Duodenal mucosa (tissue), 2 donors: ENCODE measurements around the gene RPS24.
"Not testable (repeated sequence)": the region's sequence is repeated elsewhere in the genome, so short reads cannot be mapped to it uniquely, and the experiment has no call there.

Source experiments
- H3K27ac ChIP-seq: one replicate; pipeline ENCODE4 v1.7.0; 2013; ENCODE audit warnings: low read depth, low read length
- H3K27me3 ChIP-seq, 2 donors: one replicate each; pipeline ENCODE4 v1.7.0; 2013; ENCODE audit warnings: low read length in 2 of 2, control low read depth in 1 of 2; ENCODE audit not compliant: insufficient read depth in 2 of 2, control insufficient read depth in 1 of 2
- H3K36me3 ChIP-seq, 2 donors: one replicate each; pipeline ENCODE4 v1.7.0; 2013; ENCODE audit warnings: low read length in 2 of 2, control low read depth in 1 of 2; ENCODE audit not compliant: insufficient read depth in 2 of 2, control insufficient read depth in 1 of 2
- H3K4me1 ChIP-seq, 2 donors: one replicate each; pipeline ENCODE4 v1.7.0; 2013; ENCODE audit warnings: low read length in 2 of 2, control low read depth in 1 of 2; ENCODE audit not compliant: insufficient read depth in 2 of 2, control insufficient read depth in 1 of 2
- H3K4me3 ChIP-seq, 2 donors: one replicate each; pipeline ENCODE4 v1.7.0; 2013; ENCODE audit warnings: low read length in 2 of 2, low read depth in 1 of 2
- H3K9ac ChIP-seq, 2 donors: one replicate each; pipeline ENCODE4 v1.7.0; 2013; ENCODE audit warnings: low read length in 2 of 2, low read depth in 1 of 2
- H3K9me3 ChIP-seq, 2 donors: one replicate each; pipeline ENCODE4 v1.7.0; 2013; ENCODE audit warnings: low read length in 2 of 2, control low read depth in 1 of 2; ENCODE audit not compliant: control insufficient read depth in 1 of 2

Gene RPS24

DNA sequence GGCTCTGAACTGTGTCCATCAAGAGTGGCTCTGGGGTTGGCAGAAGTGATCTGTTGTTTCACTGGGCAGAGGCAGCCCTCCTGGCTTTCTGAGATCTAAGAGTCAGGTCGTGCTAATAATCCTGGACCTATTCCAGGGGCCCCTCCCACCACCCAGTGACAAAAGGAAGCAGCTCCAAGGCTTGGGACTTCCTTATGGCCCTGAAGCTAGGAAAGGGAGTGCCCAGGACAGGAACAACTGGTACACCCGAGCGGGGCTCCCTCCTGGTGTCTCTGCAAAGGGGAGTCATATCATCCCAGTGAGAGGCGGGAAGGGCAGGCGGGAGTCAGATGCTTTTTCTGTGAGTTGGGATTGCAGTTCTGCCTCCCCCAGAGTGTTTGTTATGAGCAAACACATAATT lies 32.3 kb downstream of the RPS24 start:
- Histone ChIP-seq H3K27me3 (no peaks in the 10 kb centered on the region), H3K27ac (no peak overlapping the region), H3K9ac (no peak overlapping the region), H3K4me1 (peaks cover 12% of the 10 kb centered on the region in 2 donors), H3K4me3 (no peak overlapping the region), H3K9me3 (no peaks in the 10 kb centered on the region), H3K36me3 (no peaks in the 10 kb centered on the region)

DNA sequence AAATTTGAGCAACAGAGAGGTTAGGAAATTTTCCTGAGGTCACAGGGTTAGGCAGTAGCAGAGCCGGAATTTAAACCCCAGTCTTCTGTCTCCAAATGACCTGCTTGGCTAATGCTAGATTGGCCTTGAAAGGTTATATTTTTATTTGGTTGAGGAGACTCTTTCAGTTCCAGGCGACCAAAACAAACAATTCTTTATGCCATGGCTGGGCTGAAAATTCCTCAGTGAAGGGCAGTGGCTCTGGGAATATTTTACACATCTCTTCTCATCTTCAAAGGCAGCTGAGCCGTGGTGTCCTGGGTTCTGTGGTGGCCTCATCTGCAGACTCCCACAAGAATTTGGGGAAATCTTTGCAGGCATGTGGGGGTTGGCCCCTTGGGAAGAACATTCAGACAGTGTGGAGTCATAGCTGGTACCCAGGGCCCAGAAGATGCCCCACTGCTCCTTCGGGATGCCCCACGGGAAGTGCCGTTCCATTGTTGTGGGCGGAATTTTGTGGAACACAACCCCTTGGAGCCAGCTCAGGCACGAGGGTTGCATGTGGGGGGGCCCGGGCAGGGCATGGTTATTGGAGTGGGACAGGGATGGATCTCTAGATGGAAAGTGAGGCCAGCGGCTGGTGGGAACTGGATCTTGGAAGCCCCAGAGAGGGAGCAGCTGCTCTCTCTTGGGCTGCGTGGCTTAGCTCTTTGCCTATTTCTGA lies 33.2 kb downstream of the RPS24 start:
- H3K9me3 ChIP-seq: no peaks in the 10 kb centered on the region
- H3K27me3 ChIP-seq: no peaks in the 10 kb centered on the region
- peaks cover 12% of the 10 kb centered on the region in 2 donors for H3K4me1 ChIP-seq
- H3K4me3 ChIP-seq: no peak overlapping the region
- H3K27ac ChIP-seq: no peak overlapping the region
- no peaks in the 10 kb centered on the region for H3K36me3 ChIP-seq
- H3K9ac ChIP-seq: no peak overlapping the region

DNA sequence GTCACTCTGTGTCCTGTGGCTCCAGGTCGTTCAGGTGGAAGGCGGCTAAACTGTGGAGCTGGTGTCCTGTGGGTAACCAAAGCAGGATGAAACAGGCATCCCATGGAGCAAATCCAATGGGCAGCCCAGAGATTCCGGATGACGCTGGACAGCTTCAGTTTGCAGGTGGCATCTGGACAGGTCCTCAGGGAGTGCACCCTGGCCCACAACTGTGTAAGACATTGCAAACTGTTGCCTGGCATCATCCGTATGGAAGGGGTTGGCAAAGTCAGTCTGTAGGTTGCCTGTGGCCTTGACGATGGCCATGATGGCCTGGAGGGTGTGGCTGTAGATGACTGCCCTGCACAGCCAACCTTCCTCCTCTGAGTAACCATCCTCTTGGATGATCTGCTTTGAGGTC lies 35.5 kb downstream of the RPS24 start:
- no peak overlapping the region for H3K9ac ChIP-seq
- H3K36me3 ChIP-seq: no peaks in the 10 kb centered on the region
- H3K9me3 ChIP-seq: no peaks in the 10 kb centered on the region
- H3K27ac ChIP-seq: no peak overlapping the region
- no peak overlapping the region for H3K4me3 ChIP-seq
- H3K27me3 ChIP-seq: no peaks in the 10 kb centered on the region
- peaks cover 4 to 6% of the 10 kb centered on the region in 2 donors for H3K4me1 ChIP-seq

DNA sequence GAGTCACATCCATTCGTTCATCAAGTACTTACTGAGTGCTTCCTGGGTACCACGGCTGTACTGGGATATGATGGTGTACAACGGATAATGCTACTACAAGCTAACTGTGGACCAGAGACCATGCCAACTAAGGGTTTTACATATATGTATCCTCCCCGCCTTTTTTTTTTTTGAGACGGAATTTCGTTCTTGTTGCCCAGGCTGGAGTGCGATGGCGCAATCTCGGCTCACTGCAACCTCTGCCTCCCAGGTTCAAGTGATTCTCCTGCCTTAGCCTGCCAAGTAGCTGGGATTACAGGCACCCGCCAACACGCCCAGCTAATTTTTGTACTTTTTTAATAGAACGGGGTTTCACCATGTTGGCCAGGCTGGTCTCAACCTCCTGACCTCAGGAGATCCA lies 36.4 kb downstream of the RPS24 start:
- not testable (repeated sequence) for H3K9me3 ChIP-seq, H3K9ac ChIP-seq, H3K27ac ChIP-seq, H3K4me1 ChIP-seq, H3K36me3 ChIP-seq, H3K27me3 ChIP-seq, H3K4me3 ChIP-seq

DNA sequence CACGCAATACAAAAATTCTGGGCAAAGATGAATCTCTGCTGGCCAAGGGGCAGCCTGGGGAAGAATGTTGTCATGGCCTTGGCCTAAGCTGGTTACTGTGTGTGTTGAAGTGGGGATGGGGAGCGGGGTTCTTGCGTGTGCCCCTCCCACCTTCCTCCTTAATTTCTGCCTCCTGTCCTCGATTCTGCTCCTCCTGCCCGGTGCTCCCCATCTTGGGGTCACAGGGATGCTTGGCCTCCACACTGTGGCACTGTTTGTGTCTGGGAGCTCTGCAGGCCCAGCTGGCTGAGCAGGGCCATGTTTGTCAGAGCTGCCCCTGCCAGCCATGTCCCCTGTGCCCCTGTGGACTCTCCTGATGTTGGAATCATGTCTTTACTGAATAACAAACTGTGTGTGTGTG lies 37.1 kb downstream of the RPS24 start:
- no peak overlapping the region for H3K4me3 ChIP-seq
- H3K27me3 ChIP-seq: no peaks in the 10 kb centered on the region
- no peak overlapping the region for H3K9ac ChIP-seq
- H3K4me1 ChIP-seq: peaks cover 1 to 6% of the 10 kb centered on the region in 2 donors
- no peaks in the 10 kb centered on the region for H3K36me3 ChIP-seq
- H3K9me3 ChIP-seq: no peaks in the 10 kb centered on the region
- no peak overlapping the region for H3K27ac ChIP-seq

DNA sequence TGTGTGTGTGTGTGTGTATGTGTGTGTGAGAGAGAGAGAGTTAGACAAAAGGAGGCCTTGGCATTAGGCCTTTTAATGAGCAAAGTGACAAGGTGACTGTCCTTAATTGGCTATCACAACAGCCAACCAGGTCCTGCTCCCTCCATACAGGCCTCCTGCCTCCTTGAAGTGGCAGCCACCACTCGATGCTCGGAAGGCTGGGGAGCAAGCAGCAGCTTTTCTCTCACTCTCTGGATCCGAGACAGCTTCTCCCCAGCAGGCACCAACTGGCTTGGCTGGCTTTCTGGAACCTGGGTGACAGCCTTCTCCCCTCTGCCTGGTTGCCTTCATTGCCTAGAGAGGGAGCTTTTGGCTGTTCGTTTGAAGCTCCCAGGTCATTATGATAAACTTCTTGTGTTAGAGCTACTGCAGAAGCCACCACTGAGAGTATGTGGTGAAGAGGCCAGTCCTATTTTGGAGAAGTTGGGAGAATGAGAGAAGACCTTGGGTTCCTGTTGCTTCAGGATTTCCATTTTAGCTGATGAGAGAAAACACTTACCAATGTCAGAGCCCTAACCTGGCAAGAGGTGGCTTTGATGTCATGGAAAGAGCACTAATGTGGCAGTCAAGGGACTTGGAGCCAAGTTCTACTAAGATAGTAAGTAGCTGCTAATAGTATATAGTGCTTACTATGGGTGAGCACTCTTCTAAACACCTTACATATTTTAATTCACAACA lies 37.6 kb downstream of the RPS24 start:
- Histone ChIP-seq H3K27me3 (no peaks in the 10 kb centered on the region), H3K9me3 (no peaks in the 10 kb centered on the region), H3K9ac (no peak overlapping the region), H3K36me3 (no peaks in the 10 kb centered on the region), H3K4me3 (no peak overlapping the region), H3K27ac (no peak overlapping the region), H3K4me1 (no peaks in the 10 kb centered on the region)

DNA sequence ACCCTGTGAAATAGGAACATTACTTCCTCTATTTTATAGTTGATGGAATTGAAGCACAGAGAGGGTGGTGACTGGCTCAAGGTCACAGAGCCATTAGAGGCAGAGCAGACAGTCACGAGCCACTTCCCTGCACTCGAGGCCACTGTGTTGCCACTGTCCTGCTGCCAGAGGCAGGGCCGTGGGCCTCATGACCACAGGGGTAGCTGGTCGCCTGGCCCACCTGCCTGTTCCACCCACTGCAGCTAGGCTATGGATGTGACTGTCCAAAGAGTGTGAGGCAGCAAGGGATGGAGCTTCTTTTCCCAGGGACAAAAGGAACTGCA lies 38.2 kb downstream of the RPS24 start:
- H3K27me3 ChIP-seq: no peaks in the 10 kb centered on the region
- no peaks in the 10 kb centered on the region for H3K36me3 ChIP-seq
- H3K9ac ChIP-seq: no peak overlapping the region

DNA sequence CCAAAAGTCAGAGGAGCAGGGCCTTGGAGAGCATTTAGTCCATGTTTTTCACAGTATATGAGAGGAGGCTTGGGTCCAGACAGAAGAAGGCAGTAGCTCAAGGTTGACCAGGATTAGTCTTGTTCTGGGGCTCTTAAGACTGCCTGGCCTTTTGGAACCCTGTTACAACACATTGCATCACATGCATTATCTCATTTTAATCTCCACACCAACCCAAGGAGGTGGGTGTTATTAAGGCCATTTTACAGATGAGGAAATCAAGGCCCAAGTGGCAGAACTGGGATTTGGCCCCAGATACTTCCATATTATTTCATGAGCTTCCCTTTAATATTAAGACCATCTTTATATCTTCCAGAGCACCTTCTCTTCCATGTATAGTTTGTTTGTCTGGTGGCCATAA lies 38.8 kb downstream of the RPS24 start:
- no peak overlapping the region for H3K4me3 ChIP-seq
- H3K27me3 ChIP-seq: no peaks in the 10 kb centered on the region
- no peak overlapping the region for H3K9ac ChIP-seq
- H3K27ac ChIP-seq: no peak overlapping the region
- no peaks in the 10 kb centered on the region for H3K9me3 ChIP-seq
- no peaks in the 10 kb centered on the region for H3K4me1 ChIP-seq
- H3K36me3 ChIP-seq: no peaks in the 10 kb centered on the region

More for the DNA sequence above, 38.2 kb downstream of the RPS24 start:
- H3K4me1 ChIP-seq: no peaks in the 10 kb centered on the region
- H3K27ac ChIP-seq: no peak overlapping the region
- no peaks in the 10 kb centered on the region for H3K9me3 ChIP-seq
- H3K4me3 ChIP-seq: no peak overlapping the region

DNA sequence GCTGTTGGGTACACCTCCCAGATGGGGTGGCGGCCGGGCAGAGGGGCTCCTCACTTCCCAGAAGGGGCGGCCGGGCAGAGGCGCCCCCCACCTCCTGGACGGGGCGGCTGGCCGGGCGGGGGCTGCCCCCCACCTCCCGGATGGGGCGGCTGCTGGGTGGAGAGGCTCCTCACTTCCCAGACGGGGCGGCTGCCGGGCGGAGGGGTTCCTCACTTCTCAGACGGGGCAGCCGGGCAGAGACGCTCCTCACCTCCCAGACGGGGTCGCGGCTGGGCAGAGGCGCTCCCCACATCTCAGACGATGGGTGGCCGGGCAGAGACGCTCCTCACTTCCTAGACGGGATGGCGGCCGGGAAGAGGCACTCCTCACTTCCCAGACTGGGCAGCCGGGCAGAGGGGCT lies 42.1 kb downstream of the RPS24 start:
- H3K27me3 ChIP-seq, H3K9me3 ChIP-seq, H3K4me1 ChIP-seq, H3K36me3 ChIP-seq, H3K4me3 ChIP-seq, H3K9ac ChIP-seq, H3K27ac ChIP-seq: not testable (repeated sequence)

DNA sequence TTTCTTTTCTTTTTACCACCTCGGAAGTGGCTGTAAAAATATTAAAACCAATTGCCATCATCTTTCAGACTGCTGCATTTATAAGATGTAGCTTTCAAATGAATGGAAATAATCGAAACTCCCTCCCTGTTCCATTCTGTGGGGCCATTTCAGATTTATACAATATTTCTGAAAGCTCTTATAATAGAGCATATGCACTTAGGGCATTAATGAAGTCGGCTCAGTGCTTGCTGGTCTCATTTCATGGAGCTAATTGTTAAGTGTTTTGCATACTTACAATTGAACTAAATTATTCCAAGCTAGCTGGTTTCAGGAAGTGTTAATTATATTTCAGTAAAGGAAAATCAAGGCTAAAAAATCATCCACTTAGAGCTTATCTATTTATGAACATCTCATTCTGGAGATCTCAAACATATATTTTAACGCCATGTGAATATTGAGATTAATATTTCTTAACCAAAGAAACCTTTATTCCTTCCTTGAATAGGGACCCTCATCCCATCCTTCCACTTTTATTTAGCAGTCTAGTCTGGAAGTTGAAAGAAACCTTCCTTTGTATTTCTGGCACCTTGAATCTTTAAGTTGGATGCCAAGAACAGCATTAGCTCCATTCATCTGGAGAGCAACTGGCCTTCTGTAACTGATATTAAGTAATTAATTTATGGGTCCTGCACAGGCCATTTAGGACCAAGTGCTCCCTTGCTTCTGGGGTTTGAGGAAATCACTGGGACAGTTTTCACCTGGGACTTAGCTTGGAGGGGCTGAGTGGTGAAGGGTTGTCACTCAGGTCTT lies 45.1 kb downstream of the RPS24 start:
- no peak overlapping the region for H3K4me3 ChIP-seq
- H3K9ac ChIP-seq: no peak overlapping the region

More for the DNA sequence above, 45.1 kb downstream of the RPS24 start:
- Histone ChIP-seq H3K36me3 (no peaks in the 10 kb centered on the region), H3K27me3 (no peaks in the 10 kb centered on the region), H3K4me1 (no peaks in the 10 kb centered on the region), H3K9me3 (no peaks in the 10 kb centered on the region), H3K27ac (no peak overlapping the region)
